Measurements from ENCODE around the gene RAP1GAP2.
"Not testable (repeated sequence)": the region's sequence is repeated elsewhere in the genome, so short reads cannot be mapped to it uniquely, and the experiment has no call there.

RAP1GAP2 gene

DNA sequence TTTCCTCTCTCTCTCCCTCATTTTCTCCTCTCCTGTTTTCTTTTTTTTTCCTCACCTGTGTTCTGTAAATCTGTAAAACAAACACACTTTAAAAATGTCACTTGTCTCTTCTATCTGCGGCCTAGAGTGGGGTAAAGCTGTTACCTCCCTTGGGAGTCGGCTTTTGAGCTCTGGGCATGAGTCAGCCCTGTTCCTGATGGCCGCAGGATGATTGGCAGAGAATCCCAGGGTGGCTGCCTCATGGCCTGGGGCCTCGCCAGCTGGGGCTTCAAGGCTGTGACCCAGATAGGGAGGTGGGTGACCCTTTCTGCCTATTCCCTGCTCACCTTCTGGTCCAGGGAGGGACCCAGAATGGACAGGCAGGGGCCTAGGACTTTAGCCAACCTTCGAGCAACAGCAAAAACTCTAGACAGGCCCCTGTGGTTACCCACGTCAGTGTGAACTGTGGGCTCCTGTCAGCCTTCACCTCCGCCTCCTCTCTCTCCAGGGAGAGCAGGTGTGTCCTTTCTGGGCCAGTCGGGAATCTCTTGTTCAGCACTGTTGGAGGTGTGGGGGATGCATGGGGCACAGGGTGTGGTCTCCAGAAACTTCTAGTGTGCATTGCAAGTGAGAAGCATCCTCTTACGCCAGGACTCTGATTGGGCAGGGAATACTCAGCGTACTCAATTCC, 87.4 kb downstream of the RAP1GAP2 start:
- DNase-seq (ENCODE audit: low read depth) = peak; percentile 71

- no peak for DNase-seq (ENCODE audit: low read depth)
Measured at GRCh38 chr17:2885733-2886132, 89.5 kb downstream of the RAP1GAP2 start.

GRCh38 chr17:2888326-2888725, 92.1 kb downstream of the RAP1GAP2 start:
- DNase-seq (ENCODE audit: low read depth) = no peak

- no peak for DNase-seq (ENCODE audit: low read depth)
Measured at GRCh38 chr17:2889256-2889655, 93.0 kb downstream of the RAP1GAP2 start.

DNA sequence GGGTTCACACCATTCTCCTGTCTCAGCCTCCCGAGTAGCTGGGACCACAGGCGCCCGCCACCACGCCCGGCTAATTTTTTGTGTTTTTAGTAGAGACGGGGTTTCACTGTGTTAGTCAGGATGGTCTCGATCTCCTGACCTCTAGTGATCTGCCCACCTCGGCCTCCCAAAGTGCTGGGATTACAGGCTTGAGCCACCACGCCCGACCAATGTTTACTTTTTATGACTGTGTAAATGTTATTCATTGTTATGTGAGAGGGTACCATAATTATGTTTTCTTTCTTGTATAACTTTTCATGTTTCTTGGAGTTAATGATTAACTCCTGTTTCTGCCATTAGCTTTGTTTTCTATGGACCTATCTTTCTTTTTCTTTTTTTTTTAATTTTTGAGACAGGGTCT, 94.5 kb downstream of the RAP1GAP2 start:
- not testable (repeated sequence) for DNase-seq (ENCODE audit: low read depth)

GRCh38 chr17:2892305-2892971, 96.2 kb downstream of the RAP1GAP2 start:
- DNase-seq (ENCODE audit: low read depth) = peak; percentile 89

- DNase-seq (ENCODE audit: low read depth) = no peak
Measured at GRCh38 chr17:2893422-2893914, 97.2 kb downstream of the RAP1GAP2 start.

DNA sequence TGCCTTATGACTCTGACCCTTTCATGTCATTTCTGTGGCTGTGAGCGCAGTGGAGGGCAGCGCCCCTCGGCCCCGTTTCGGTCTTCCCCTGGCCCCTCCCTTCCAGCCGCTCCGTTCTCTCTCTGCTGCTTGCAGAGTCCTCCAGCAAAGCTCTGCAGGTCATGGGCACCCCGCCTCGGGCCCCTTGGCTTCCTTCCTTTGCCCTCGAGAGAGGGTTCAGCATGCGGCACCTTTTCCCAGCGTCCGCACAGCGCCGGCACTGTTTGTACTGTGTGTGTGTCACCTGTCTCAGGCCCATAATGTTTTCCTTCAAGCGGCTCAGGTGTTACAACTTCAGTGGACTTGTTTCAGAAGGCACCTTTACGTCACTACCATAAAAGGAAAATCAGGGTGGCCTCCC, 98.5 kb downstream of the RAP1GAP2 start:
- DNase-seq (ENCODE audit: low read depth) = no peak

- no peak for DNase-seq (ENCODE audit: low read depth)
Measured at GRCh38 chr17:2897605-2898004, 101.4 kb downstream of the RAP1GAP2 start.

GRCh38 chr17:2898255-2898926, 102.2 kb downstream of the RAP1GAP2 start:
- DNase-seq (ENCODE audit: low read depth) = no peak

DNA sequence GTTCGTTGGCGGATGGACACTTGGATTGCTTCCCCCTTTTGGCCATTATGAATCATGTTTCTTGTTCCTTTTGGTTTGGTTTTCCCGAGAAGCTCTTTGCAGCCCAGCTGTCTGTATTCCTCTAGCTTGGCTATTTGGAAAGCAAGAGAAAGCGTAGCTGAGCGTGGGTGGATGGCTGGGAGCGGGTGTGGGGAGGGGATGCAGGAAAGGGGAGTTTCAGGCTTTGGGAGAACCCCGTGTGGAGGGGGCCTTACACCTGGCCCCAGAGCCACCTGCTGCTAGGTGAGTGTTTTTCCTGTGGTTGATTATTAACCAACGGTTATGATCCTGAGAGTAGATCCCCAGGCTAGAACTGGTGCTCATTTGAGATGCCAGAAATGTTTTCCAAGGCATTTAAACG, 103.7 kb downstream of the RAP1GAP2 start:
- no peak for DNase-seq (ENCODE audit: low read depth)

DNA sequence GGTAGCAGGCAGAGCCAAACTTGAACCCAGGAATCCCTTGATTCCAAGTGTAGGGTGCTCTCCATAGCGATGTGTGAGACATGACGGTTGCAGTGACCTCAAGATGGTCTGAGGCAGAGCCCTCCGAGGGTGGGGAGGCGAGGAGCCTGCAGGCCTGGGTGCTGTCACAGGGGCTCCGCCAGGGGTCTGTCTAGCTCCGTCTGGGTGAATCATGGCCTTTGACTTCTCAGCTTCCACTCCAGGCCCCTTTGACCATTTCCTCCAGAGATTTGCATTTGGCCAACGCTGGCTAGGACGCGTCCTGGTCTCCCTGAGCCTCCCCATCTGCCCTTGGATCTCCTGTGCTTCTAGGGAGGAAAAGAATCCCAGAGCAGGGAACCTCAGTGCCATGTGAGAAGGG, 104.6 kb downstream of the RAP1GAP2 start:
- DNase-seq (ENCODE audit: low read depth) = no peak

DNA sequence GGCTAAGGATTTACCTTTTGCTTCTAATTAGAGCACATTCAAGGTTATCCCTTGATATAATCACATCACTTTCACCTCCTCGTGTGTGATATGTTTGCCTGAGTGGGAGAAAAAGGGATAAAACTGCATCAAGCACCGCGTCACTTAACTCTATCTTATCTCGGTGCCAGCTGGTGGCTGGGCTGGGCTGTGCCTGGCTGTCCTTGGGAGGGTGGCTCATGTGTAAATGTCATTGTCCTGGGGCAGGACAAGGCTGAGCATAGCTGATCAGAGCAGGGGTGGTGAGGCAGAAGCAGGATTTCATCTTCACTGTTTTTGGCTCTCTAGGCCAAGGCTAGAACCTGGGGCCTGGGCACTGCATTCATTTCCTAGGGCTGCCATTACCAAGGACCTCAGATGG, 105.3 kb downstream of the RAP1GAP2 start:
- DNase-seq (ENCODE audit: low read depth) = no peak

DNA sequence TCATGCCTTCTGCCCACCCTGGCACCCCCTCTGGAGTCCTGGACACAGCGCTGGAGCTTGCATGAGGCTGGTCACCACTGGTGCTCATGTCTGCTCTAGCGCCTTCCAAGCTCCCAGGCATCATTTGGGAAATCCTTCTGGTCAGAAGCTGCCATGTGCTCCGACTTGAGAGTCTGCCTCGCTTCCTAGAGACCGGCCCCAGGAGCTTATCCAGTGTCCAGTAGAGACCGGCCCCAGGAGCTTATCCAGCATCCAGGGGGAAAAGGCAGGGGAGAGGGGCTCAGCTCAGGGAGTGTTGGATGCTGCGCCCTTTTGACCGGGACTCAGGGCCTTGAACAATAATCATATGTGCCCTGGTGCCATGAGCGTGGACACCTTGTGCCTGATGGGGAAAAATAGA, 106.3 kb downstream of the RAP1GAP2 start:
- no peak for DNase-seq (ENCODE audit: low read depth)

DNA sequence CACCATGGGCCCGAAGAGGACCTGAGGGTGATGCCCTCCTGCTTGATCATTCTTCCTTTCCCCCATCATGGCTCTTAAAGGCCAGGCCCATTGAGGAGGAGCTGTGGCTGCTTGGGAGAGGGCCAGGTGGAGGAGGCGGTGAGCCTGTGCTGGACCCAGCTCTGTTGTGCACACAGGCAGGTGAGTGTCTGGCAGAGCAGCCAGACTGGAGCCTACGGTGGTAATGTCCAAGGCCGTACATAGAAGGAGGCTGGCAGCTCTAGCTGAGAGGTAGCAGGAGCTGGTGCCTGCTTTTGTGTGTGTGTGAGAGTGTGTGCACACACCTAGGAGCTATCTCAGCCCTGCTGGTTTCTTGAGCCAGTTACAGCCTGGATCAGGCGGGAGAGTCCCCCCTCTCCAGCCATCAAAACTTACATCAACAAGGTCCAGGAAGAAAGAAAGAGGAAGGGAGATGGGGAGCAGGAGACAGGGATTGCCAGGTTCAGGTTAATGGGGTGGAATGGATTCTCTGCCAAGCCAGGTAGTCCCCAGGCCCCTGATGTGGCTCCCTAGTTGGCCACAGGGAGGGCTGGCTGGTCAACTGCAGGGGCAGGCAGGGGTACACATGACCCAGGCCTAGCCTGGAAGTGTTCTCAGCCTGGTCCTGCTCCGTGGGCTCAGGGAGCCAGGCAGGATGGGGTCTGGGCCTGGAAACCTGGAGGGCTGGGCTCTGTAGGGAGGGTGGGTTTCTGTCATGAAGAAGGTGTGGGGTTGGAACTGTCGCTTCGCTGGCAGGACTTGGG, 107.1 kb downstream of the RAP1GAP2 start:
- DNase-seq (ENCODE audit: low read depth) = no peak

DNA sequence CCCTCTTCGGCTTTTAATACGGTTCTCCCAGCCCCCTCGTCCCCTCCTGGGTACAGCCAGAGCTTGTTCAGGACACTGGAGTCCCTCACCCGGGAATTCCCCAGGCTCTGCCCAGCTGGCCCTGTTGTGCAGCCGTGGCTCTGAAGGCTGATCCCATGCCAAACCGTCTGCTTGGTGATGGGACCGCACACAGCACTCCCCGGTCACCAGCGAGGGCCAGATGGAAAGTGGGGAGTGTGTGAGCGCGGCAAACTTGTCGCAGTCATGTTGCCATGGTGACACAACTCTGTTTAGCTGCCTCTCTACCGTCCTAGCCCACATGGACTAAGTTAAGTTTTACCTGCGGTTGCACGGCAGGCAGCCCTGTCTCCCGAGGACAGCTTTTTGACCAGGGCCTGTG, 107.9 kb downstream of the RAP1GAP2 start:
- peak; percentile 33 for DNase-seq (ENCODE audit: low read depth)

- no peak for DNase-seq (ENCODE audit: low read depth)
Measured at GRCh38 chr17:2905269-2905668, 109.0 kb downstream of the RAP1GAP2 start.

DNA sequence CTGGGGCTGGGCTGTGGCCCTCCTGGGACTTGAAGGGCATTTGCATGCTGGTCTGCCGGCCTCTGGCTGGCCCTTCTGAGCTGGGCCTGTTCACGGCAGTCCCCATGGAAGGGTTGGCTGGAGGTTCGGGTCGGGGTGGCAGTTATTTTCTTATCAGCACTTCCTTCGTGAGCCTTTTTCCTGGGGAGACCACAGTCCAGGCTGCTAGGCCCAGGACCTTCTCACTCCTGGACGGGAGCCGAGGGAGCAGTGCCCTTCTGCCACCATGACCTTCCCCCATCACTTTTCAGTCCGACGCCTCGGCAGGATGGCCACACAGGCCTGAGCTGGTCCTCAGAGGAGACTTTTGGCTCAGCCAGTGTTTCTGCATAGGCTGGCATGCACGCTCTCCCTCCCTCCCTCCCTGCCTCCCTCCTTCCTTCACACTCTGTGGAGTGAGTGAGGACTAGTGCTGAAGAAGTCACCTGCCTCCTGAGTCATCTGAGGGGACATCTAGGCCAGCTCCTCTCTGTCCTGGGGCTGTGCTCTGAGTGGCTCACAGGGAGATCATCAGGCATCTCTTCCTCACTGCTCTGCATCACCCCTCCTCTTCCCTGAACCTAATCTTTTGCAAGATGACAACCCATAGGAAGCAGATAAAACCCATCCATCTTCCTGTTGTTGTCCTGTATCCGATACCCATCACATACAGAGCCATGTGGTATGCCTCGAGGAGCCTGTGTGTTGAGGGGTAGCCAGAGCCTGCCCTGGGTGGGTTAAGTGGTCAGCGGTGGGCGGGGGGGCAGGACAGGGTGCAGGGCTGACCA, 109.7 kb downstream of the RAP1GAP2 start:
- DNase-seq (ENCODE audit: low read depth) = no peak

GRCh38 chr17:2906901-2907300, 110.7 kb downstream of the RAP1GAP2 start:
- DNase-seq (ENCODE audit: low read depth) = no peak

- DNase-seq (ENCODE audit: low read depth) = no peak
Measured at GRCh38 chr17:2909175-2909845, 113.1 kb downstream of the RAP1GAP2 start.

DNA sequence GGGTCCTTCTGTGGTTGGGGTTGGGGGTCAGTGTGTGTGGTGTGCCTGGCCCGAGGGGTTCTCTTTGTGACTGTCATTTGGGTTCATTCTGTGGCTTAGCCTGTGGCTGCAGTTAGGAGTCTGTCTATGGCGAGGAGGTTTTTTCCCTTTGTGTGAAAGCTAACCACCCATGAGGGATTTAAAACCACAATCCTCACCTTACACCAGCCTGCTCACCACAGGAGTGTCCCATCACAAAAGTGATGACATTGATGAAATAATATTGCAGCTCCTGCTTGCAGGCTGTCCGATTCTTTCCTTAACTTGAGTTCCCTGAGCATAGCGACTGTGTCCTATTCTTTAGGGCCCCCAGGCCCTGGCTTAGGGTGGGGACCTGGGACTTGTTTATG, 113.6 kb downstream of the RAP1GAP2 start:
- DNase-seq (ENCODE audit: low read depth) = no peak
